ENCODE data around the gene RAD51AP1.

The RAD51AP1 gene

GRCh38 chr12:4603421-4603820 lies 64.7 kb downstream of the RAD51AP1 start:
- Mint-ChIP-seq H3K9me3 (ENCODE audit: low read depth) (no peaks in the 10 kb centered on the region), H3K27me3 (peaks cover 1% of the 10 kb centered on the region), H3K36me3 (no peaks in the 10 kb centered on the region), H3K4me1 (ENCODE audit: low read depth) (peaks cover 24% of the 10 kb centered on the region), H3K4me3 (no peak overlapping the region), H3K27ac (no peak overlapping the region)

DNA sequence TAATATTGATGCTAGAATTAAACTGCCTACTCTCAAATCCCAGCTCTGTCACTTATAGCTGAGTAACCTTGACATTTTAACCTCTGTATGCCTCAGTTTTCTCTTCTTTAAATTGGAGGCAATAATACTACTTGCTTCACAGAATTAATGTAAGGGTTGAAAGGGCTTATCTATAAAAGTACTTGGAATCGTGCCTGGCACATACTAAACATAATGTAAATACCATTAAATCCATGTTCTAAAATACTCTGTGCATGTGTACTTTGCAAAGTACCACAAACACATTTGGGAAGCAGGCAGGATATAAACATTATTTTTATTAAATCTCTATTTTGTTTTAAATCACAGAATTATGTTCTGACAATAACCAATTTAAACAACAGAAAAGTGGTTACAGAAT lies 65.3 kb downstream of the RAD51AP1 start:
- Mint-ChIP-seq H3K4me3 (no peak overlapping the region), H3K27me3 (peaks cover 1% of the 10 kb centered on the region), H3K27ac (no peak overlapping the region), H3K36me3 (no peaks in the 10 kb centered on the region), H3K4me1 (ENCODE audit: low read depth) (peaks cover 24% of the 10 kb centered on the region), H3K9me3 (ENCODE audit: low read depth) (no peaks in the 10 kb centered on the region)

GRCh38 chr12:4604684-4605193 lies 66.0 kb downstream of the RAD51AP1 start:
- Mint-ChIP-seq H3K27ac (peak overlapping the region; percentile 91), H3K27me3 (peaks cover 1% of the 10 kb centered on the region), H3K36me3 (no peaks in the 10 kb centered on the region), H3K4me3 (peak overlapping the region; percentile 93), H3K9me3 (ENCODE audit: low read depth) (no peaks in the 10 kb centered on the region), H3K4me1 (ENCODE audit: low read depth) (peaks cover 26% of the 10 kb centered on the region)

GRCh38 chr12:4607056-4607455 lies 68.4 kb downstream of the RAD51AP1 start:
- Mint-ChIP-seq H3K27me3 (peaks cover 1% of the 10 kb centered on the region), H3K9me3 (ENCODE audit: low read depth) (no peaks in the 10 kb centered on the region), H3K36me3 (no peaks in the 10 kb centered on the region), H3K4me1 (ENCODE audit: low read depth) (peaks cover 26% of the 10 kb centered on the region), H3K27ac (no peak overlapping the region), H3K4me3 (peak overlapping the region; percentile 8)

DNA sequence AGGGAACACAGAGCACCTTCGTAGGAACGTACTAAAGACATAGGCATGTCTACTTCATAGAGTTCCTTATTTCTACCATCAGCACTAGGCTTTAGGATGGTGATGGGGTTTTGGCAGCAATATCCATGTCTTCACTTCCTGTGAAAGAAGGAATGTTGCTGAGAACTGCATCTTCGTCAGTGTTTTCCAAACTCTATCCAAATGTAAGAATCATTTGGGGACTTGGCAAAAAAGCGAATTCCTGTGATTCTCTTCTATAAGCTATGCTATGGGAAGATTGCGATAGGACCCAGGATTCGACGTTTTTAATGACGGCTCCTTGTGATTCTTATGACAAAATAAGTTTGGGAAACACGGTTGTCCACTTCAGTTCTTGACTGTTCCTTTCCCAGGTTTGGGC lies 70.4 kb downstream of the RAD51AP1 start:
- Mint-ChIP-seq H3K27ac (no peak overlapping the region), H3K4me1 (ENCODE audit: low read depth) (peaks cover 26% of the 10 kb centered on the region), H3K27me3 (no peaks in the 10 kb centered on the region), H3K9me3 (ENCODE audit: low read depth) (no peaks in the 10 kb centered on the region), H3K4me3 (no peak overlapping the region), H3K36me3 (peaks cover 2% of the 10 kb centered on the region)

Data from activated naive CD8-positive, alpha-beta T cell (primary cell).